ENCODE data around the gene GAREM1. TPM values are rescaled to one million over a fixed set of nuclear protein-coding genes. Genes with fewer than 3 reads are reported as not detected.

The GAREM1 gene
- total RNA-seq (2021; ENCODE audit: unreplicated experiment), result 11.1 TPM
- 4.6 and 4.8 TPM in 2 replicates for polyA plus RNA-seq (2012)
- Bru-seq, nascent RNA, result percentile 71 among the genes with signal in this experiment
- percentile 48 among the genes with signal in this experiment for BruChase-seq, experiment 1, labeled RNA remaining after a 6-hour chase
- BruChase-seq, experiment 2, labeled RNA remaining after a 2-hour chase, result percentile 52 among the genes with signal in this experiment
- long read RNA-seq, full-length matches to known transcripts, result 5 of 13 reads
- long read RNA-seq, partial matches to known transcripts, result 4 of 13 reads
- long read RNA-seq, other reads (novel, unspliced or antisense), result 4 of 13 reads

GRCh38 chr18:32470714-32471633, at the start of gene GAREM1:
Gene GAREM1, minus strand, starts transcription at chr18:32470882. Its CDS starts 454 bp downstream, at chr18:32470428.
- ATAC-seq, result peak; percentile 93
- TF ChIP-seq CBX3 (IDR thresholded peaks at IDR 0.05; ENCODE audit: low read depth) (0 out of 2 replicates have a peak, but pooled peaks have one; percentile 53), SIN3A (IDR thresholded peaks at IDR 0.05; ENCODE audit: low read depth) (no peak), POLR2AphosphoS5 (IDR thresholded peaks at IDR 0.05; ENCODE audit: low read depth, low read length) (peak; percentile 83), POLR2A (IDR thresholded peaks at IDR 0.05; ENCODE audit: borderline replicate concordance, extremely low read depth, insufficient read depth, insufficient read length) (peak; percentile 73), CEBPB (IDR thresholded peaks at IDR 0.05; ENCODE audit: low read depth) (no peak), TCF7L2 (IDR thresholded peaks at IDR 0.05; ENCODE audit: borderline replicate concordance, extremely low read depth, insufficient read depth, insufficient read length) (no peak), SP1 (IDR thresholded peaks at IDR 0.05; ENCODE audit: low read depth) (no peak), ZNF274 (IDR thresholded peaks at IDR 0.05; ENCODE audit: low read depth, low read length) (no peak), EZH2phosphoT487 (IDR thresholded peaks at IDR 0.05; ENCODE audit: borderline replicate concordance) (no peak), ZFX (IDR thresholded peaks at IDR 0.05) (peak; percentile 43), SRF (IDR thresholded peaks at IDR 0.05; ENCODE audit: low read depth) (no peak), JUND (IDR thresholded peaks at IDR 0.05) (0 out of 2 replicates have a peak, but pooled peaks have one; percentile 25), FOSL1 (IDR thresholded peaks at IDR 0.05; ENCODE audit: low read depth) (no peak), YY1 (IDR thresholded peaks at IDR 0.05; ENCODE audit: extremely low read depth, insufficient replicate concordance, low read depth, low read length) (peak; percentile 64), ELF1 (IDR thresholded peaks at IDR 0.05; ENCODE audit: borderline replicate concordance, low read depth) (no peak), MAX (IDR thresholded peaks at IDR 0.05) (peak; percentile 50), RAD21 (IDR thresholded peaks at IDR 0.05; ENCODE audit: low read depth) (peak; percentile 76)
- TF ChIP-seq, protein P1, sequence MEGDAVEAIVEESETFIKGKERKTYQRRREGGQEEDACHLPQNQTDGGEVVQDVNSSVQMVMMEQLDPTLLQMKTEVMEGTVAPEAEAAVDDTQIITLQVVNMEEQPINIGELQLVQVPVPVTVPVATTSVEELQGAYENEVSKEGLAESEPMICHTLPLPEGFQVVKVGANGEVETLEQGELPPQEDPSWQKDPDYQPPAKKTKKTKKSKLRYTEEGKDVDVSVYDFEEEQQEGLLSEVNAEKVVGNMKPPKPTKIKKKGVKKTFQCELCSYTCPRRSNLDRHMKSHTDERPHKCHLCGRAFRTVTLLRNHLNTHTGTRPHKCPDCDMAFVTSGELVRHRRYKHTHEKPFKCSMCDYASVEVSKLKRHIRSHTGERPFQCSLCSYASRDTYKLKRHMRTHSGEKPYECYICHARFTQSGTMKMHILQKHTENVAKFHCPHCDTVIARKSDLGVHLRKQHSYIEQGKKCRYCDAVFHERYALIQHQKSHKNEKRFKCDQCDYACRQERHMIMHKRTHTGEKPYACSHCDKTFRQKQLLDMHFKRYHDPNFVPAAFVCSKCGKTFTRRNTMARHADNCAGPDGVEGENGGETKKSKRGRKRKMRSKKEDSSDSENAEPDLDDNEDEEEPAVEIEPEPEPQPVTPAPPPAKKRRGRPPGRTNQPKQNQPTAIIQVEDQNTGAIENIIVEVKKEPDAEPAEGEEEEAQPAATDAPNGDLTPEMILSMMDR (IDR thresholded peaks at IDR 0.05 in 2 of 3, conservative IDR thresholded peaks at IDR 0.05 in 1 of 3; ENCODE audit: borderline replicate concordance in 1 of 3, insufficient read depth in 1 of 3, low read depth in 2 of 3, low read length in 2 of 3), result peak; percentile 38 to 45 (median 40); a peak in 5 of 6 replicates
- TF ChIP-seq, protein P2, sequence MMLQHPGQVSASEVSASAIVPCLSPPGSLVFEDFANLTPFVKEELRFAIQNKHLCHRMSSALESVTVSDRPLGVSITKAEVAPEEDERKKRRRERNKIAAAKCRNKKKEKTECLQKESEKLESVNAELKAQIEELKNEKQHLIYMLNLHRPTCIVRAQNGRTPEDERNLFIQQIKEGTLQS (IDR thresholded peaks at IDR 0.05), result no peak

More at GRCh38 chr18:32470714-32471633, at the start of gene GAREM1:
- ChIA-PET CTCF (interaction anchor here (0.6 to 1.6 kb wide), 11 partner anchors 11 to 313 kb away, joined by 3 to 27 read pairs (median 4); no protein-coding TSS in a partner anchor), RAD21 (ENCODE audit: low non-redundant PET in 1 of 2, low total read pairs in 2 of 2, uncharacterized antibody in 2 of 2, unreplicated experiment in 2 of 2) (interaction anchor here (0.8 to 2.0 kb wide), 11 partner anchors 78 to 313 kb away, joined by 3 to 8 read pairs (median 5); no protein-coding TSS in a partner anchor), POLR2A (interaction anchor here (0.8 to 1.3 kb wide), 5 partner anchors 30 to 181 kb away, joined by 3 to 4 read pairs (median 3); no protein-coding TSS in a partner anchor)
- no peaks in the 10 kb centered on the region for H3K9me3 ChIP-seq (ENCODE audit: control insufficient read depth in 1 of 2, insufficient read depth in 1 of 2, low read depth in 1 of 2, low read length in 2 of 2)
- no peaks in the 10 kb centered on the region for H3K27me3 ChIP-seq (ENCODE audit: insufficient read depth, low read length)
- H3K79me2 ChIP-seq (ENCODE audit: insufficient read depth, low read length), result peaks cover 21% of the 10 kb centered on the region
- peaks cover 12 to 22% of the 10 kb centered on the region in 2 experiments; a peak in 3 of 4 replicates for H3K4me1 ChIP-seq (ENCODE audit: control insufficient read depth in 1 of 2, insufficient read depth in 2 of 2, low read length in 2 of 2)
- H3K9me2 ChIP-seq (ENCODE audit: insufficient read depth), result no peaks in the 10 kb centered on the region
- peak within 1 kb of the TSS; percentile 63 to 77 for H3K4me3 ChIP-seq (replicated peaks in 1 of 2; ENCODE audit: low read depth in 1 of 2, low read length in 2 of 2)
- no peaks in the 10 kb centered on the region for H3K36me3 ChIP-seq (ENCODE audit: control insufficient read depth in 1 of 2, insufficient read depth in 2 of 2, low read length in 2 of 2)
- H2AFZ ChIP-seq (ENCODE audit: low read depth, low read length, poor library complexity, severe bottlenecking), result peak within 1 kb of the TSS; percentile 99
- H3K9ac ChIP-seq (ENCODE audit: low read length), result peak within 1 kb of the TSS; percentile 64
- intact Hi-C loops (cut with micrococcal nuclease), result loop anchor here (1.0 to 5.0 kb wide), 4 partner anchors 82 to 314 kb away; no protein-coding TSS in a partner anchor
- peak; percentile 87 for DNase-seq (ENCODE audit: low read depth, low spot score)
- H3K4me2 ChIP-seq (ENCODE audit: low read length), result peak within 1 kb of the TSS; percentile 97
- BruUV-seq (replicated peaks), result no TSS peak
- no peaks in the 10 kb centered on the region for H4K20me1 ChIP-seq (ENCODE audit: insufficient read depth)
- peak within 1 kb of the TSS; percentile 70 for H3K27ac ChIP-seq (ENCODE audit: low read depth, low read length)

All from HCT116 (cell line).